Stimulated activated CD8-positive, alpha-beta memory T cell treated with anti-CD3 and anti-CD28 coated beads, Interleukin-12 subunit alpha, Interleukin-12 subunit beta, amount 100 ng/mL, for 4 hours (primary cell): ENCODE data around the gene TRPV3.
"Not testable (repeated sequence)": the region's sequence is repeated elsewhere in the genome, so short reads cannot be mapped to it uniquely, and the experiment has no call there.

Experiments
- DNase-seq: peaks from one replicate; pipeline ENCODE4 v3.0.0-alpha.2; 2020; ENCODE audit warnings: low read depth

The TRPV3 gene

DNA sequence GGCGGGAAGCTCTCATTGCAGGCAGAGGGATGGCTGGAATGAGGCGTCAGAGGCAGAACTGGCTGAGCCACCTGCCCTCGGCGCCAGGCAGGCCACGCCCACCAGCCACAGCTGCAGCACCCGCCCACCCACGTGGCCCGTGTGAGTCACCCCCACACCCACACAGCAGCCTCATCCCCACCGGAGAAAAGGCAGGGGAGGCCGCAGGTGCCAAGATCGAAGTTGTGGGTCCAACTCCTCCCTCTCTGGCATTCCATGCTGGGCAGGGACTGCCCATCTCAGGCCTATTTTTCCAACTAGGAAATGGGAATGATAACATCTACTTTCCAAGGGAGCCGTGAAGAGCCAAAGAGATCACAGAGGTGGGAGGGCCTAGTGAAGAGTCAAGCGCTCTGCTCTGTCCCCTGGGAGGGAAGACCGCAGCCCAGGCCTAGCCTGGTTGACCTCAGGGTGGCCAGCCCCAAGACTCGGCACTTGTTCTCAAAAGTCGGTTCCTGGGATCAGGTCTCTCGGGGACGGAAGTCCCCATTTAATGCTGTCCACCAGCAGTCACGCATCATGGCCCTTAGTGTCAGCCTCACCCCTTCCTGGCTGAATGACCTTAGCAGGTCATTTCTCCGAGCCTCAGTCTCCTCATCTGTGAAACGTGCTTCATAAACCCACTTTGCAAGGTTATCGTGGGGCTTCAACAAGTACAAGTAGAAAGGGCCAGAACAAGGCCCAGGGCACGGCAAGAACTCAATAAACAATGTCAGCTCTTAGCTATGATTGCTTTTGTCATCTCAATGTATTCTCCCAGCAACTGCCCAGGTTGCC, at the start of gene TRPV3:
Gene TRPV3, minus strand, starts transcription at position 45 of the 816 bp plus-strand sequence. CDS start 2,962 bp downstream, outside the sequence.
- peak; percentile 60 for DNase-seq

DNA sequence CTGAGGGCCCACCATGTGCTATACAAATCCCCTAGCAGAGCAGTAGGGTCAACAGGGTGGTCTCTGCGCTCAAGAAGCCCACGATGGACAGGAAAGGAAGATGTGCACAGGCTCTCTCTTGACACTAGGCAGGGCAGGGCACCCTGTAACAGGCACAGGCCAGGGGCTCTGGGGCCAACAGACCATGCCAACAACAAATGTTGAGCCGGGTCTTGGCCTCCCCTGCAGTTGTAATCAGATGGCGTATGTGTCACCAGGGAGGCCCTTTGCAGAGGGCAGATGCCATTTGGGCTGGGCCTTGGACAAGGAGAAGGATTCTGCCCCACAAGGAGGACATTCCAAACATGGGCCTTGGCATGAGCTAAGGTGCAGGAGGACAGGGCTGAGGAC, 46.3 kb upstream of the TRPV3 start:
- DNase-seq: no peak

DNA sequence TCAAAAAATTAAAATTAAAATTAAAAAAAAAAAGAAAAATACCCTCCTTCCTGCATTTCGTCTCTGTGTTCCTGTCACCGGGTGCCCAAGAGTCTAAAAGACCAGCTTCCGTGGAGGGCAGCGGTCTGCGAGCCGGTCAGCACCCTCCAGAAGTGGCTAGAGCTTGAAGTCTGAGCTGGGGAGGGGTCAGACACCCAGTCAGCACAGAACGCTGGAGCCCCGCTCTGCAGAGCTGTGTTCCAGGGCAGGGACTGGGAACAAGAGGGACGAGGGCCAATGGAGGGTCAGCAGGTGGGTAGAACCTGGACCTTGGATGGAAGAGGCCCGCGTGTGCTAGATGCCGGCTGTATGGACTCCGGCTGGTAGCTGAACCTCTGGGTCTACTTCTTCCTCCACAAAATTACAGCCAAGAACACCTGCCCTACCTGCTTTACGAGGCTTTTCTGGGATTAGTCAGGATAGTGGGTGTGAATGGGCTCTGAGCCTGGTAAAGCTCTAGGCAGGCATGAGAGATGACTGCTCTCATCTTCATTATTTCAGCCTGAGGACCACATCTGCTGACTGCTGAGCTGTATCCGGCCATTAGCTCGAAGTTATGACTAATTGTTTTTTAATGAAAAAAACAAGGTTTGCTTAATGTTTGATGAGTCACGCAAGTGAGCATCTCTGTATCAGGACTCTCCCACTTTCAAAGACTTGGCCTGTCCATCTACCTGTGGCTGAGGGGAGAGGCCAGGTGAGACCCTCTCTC, 45.7 kb upstream of the TRPV3 start:
- DNase-seq: no peak

- DNase-seq: no peak
Observed at GRCh38 chr17:3602499-3602898, 44.9 kb upstream of the TRPV3 start.

DNA sequence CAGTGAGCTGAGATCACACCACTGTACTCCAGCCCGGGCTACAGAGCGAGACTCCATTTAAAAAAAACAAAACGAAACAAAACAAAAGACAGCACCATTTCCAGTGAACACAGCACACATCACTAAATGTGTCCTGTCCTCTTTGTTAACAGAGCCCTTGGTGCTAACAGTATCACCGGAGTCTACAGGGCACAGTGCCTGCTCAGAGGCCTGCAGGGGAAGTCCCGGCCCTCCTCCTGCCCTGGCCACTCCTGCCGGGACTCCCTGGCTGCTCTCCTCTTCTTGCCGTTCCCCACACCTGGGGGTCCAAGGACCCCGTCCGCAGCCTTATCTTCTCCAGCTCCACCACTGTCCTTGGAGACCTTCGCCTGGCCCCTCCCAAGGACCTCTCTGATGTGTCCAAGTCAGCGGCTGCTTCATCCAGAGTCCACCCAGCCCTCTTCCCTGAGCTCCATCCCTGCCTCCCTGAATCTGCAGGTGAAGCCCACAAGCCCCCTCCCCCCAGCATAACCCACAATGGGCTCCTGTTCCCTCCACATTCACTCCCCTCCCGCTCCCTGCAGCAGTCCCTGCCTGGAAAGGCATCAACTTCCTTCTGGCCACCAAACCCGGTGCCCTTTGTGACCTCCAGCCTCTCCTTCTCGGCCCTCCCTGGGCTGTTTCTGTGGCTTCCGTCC, 43.1 kb upstream of the TRPV3 start:
- DNase-seq: no peak

DNA sequence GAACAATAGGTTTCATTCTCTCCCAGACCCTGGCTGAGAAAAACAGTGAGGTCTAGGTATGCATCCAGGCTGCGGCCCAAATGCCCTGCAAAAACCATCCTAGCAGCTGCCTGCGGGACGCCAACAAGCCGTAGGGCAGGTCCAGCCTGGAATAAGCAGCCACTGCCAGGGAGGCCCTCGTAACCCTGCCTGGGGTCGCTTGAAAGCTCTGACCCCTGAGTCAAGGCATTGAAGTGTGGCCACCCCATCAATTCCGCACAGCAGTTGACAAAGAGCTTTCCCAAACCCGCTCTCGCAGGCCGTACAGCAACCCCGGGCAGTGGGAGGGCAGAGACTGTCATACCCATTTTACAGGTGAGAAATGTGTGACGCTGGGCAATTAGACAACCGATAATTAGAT, 40.5 kb upstream of the TRPV3 start:
- DNase-seq: no peak

DNA sequence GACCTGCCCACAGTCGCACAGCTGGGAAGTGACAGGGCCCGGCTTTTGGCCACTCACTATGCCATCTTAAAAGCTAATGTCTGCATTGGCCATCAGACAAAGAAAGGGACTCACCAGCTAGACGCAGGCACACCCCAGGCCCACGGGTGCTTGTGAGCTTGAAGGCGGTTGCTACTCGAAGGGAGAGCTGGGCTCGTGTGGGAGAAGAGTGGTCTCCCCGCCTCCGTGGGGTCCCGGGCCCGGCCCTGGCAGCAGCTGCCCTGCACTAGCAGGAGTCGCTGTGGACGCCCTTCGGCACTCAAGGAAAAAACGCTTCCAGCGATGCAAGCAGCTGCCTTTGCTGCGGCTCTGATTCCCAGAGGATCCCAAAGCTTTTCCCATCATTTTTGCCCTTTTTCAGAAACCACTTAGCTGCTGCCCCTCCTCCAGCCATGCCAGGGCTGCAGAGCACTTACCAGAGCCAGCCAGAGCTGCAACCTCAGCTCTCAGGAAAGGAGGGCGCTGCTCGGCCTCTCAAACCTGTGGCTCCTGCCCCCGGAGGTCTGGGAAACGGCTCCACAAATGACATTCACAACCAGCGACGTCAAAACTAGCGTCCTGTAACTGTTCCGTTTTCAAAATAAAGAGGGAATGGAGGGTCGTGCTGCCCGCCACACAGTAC, 39.3 kb upstream of the TRPV3 start:
- no peak for DNase-seq

- no peak for DNase-seq
Observed at GRCh38 chr17:3594976-3595375, 37.4 kb upstream of the TRPV3 start.

GRCh38 chr17:3594051-3594800, 36.6 kb upstream of the TRPV3 start:
- no peak for DNase-seq

- DNase-seq: no peak
Observed at GRCh38 chr17:3593384-3593783, 35.8 kb upstream of the TRPV3 start.

DNA sequence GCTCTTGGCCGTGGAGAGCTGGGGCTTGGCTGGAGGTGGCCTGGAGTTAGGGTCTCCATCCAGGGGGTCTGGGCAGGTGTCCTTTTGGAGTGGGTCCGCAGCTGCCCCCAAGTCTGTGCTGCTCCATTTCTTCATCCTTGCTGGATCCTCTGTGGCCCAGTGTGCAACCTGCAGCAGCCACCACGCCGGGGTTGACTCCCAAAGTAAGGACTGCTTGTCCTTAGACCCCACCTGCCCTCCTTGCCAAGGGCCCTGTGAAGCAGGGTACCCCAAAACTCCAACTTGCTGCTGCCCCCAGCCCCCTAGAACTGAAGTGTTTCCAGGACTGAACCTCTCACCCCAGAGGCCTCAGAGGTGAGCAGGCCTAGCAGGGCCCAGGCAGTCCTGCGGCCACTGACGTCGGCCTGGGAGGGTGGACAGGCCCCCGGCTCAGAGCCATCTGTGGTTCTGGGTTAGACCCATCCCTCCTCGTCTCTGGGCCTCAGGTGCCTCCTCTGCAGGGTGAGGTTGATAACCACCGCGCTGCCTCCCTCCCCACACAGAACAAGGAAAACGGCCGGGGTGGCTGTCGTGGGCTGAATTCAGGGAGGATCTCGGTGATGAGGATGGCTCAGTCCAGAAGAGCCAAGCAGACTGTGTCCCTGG, 34.7 kb upstream of the TRPV3 start:
- no peak for DNase-seq

DNA sequence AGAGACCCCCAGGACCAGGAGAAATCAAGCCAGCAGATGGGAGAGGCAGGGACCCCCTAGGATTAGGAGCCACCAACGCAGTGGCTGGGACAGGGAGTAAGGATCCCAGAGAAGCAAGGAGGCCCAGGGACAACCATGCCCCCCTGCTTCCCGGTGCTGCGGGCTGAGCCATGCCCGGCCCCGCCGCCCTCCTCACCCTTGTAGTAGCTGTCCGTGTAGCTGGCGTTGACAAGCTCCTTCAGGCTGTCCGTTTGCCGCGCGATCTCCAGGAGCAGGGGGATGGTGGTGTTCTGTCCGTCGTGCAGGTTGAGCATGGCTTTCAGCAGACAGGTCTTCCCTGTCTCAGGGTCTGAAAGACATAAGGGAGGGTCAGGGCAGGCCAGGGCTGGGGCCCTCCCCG, 33.2 kb upstream of the TRPV3 start:
- DNase-seq: no peak

- no peak for DNase-seq
Observed at GRCh38 chr17:3590231-3590630, 32.6 kb upstream of the TRPV3 start.

DNA sequence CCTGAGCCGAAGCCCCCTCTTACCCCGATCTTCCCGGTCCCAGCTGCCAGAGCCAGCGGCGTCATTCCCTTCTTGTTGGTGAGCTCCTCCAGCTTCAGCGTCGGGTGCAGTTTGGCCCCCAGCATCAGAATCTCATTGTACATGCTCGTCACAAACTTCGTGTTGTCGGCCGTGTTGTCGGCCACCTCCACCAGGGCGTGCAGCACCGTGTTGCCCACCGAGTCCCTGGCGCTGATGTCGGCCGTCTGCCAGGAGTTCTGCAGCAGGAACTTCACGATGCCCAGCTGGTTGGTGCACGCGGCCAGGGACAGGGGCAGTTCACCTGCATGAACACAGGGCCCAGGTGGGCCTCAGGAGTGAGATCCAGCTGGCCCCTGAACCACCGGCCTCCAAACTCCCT, 32.2 kb upstream of the TRPV3 start:
- no peak for DNase-seq

DNA sequence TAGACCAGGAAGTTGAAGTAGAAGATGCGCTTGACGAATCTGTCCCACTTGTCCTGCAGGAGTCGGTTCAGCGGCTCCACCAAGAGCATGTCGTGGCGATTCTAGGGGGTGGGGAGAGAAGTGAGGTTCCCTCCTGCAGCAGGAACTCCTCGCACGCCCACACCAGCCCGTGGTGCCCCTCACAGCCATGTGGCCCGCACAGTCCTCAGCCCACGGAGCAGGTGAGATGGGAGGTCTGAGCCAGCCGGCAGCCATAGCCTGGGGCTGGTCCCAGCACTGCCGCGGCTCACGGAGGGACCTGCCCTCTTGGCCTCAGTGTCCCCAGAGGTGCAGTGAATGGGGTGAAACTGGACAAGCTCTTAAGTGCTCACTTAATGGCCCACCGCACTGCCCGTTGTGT, 28.2 kb upstream of the TRPV3 start:
- DNase-seq: no peak

GRCh38 chr17:3583456-3583855, 25.8 kb upstream of the TRPV3 start:
- DNase-seq: no peak

GRCh38 chr17:3582915-3583314, 25.3 kb upstream of the TRPV3 start:
- DNase-seq: no peak

- not testable (repeated sequence) for DNase-seq
Observed at GRCh38 chr17:3578667-3579066, 21.1 kb upstream of the TRPV3 start.

- DNase-seq: no peak
Observed at GRCh38 chr17:3576970-3577369, 19.4 kb upstream of the TRPV3 start.

DNA sequence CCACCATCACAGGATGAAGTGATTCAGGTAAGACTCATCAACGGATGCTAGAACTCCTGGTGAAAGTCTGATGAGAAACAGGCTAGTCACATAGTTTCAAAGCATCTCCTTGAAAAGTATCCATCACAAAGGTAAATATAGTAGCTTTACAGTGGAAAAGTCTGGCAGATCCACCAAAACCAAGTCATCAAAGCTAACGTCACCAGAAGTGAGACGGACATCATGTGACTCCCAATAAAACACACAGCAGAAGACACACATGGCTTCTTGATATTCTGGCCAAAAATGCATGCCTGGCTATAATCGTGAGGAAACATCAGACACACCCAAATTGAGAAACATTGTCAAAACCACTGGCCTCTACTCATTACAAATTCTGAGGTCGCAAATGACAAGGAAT, 17.9 kb upstream of the TRPV3 start:
- DNase-seq: no peak

DNA sequence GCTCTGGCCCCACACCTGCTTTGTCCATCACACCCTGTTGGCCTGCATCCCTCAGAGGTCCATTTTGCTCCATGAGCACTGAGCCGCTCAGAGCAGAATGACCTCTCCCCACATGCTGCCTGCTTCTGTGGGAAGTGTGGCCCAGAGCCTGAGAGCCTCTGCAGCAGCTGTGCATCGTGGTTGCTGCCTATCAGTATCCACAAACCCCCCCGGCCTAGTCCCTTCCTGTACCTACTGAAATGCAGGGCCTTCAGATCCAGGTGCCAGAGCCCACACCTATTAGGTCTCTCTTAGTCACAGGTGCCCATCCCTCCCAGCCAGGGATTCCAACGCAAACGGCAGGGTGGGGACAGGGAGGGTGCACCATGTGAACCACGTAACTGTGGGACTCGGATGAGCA, 16.6 kb upstream of the TRPV3 start:
- DNase-seq: no peak
